SK-N-SH (cell line): ENCODE measurements around the gene HP. TPM values are rescaled to one million over a fixed set of nuclear protein-coding genes. Genes with fewer than 3 reads are reported as not detected.
"Not testable (repeated sequence)": the region's sequence is repeated elsewhere in the genome, so short reads cannot be mapped to it uniquely, and the experiment has no call there.

Source experiments
- CTCF ChIA-PET: fragments of 300-600, 350-600 bp; formaldehyde crosslinking; extraction: SDS; loops from one replicate; lab custom pipeline; 2021; lab: Yijun Ruan, JAX
- POLR2A ChIA-PET: fragments of 350-600 bp; sonication (Branson Sonifier 250); formaldehyde crosslinking; extraction: SDS; loops from one replicate; lab custom pipeline; 2020; ENCODE audit warnings: antibody characterized with exemption, inconsistent platforms; lab: Yijun Ruan, JAX
- DNase-seq: peaks from one replicate; pipeline ENCODE4 v3.0.0; 2012
- H2AFZ ChIP-seq: fragments of 200-600 bp; sonication (generic); 2 replicates; pipeline ENCODE4 v1.8.1; 2016; ENCODE audit warnings: antibody characterized with exemption, mild to moderate bottlenecking, low read depth
- H3F3A ChIP-seq: fragments of 200-600 bp; sonication (generic); replicated peaks from 2 replicates; pipeline ENCODE3; 2016; ENCODE audit warnings: antibody characterized with exemption, mild to moderate bottlenecking; ENCODE audit not compliant: insufficient read depth
- H3K27ac ChIP-seq, 2 experiments: fragments of 200-500 bp in 1 of 2; fragments of 200-600 bp in 1 of 2; sonication (Bioruptor generic) in 1 of 2; sonication (generic), shearing (Covaris generic) in 1 of 2; 2 replicates each; pipeline versions ENCODE4 v1.5.1 to v1.6.1; 2014 to 2016; ENCODE audit warnings: low read depth in 2 of 2, inconsistent platforms in 1 of 2, low read length in 1 of 2, mild to moderate bottlenecking in 1 of 2, mixed read lengths in 1 of 2
- H3K27me3 ChIP-seq: fragments of 200-600 bp; sonication (generic), shearing (Covaris generic); 2 replicates; pipeline ENCODE4 v1.6.1; 2016; ENCODE audit warnings: mixed run types; ENCODE audit not compliant: insufficient read depth
- H3K36me3 ChIP-seq, 2 experiments: fragments of 200-500 bp in 1 of 2; fragments of 200-600 bp in 1 of 2; sonication (Bioruptor generic) in 1 of 2; sonication (generic) in 1 of 2; replicated peaks in 1 of 2; 2 replicates each; pipeline versions ENCODE3 to v1.5.1; 2014 to 2016; ENCODE audit warnings: low read length in 1 of 2, mild to moderate bottlenecking in 1 of 2; ENCODE audit not compliant: insufficient read depth in 2 of 2, control insufficient read depth in 1 of 2
- H3K4me1 ChIP-seq, 2 experiments: fragments of 200-500 bp in 1 of 2; fragments of 200-600 bp in 1 of 2; sonication (Bioruptor generic) in 1 of 2; sonication (generic), shearing (Covaris generic) in 1 of 2; 2 replicates each; pipeline versions ENCODE4 v1.5.1 to v1.6.1; 2014 to 2016; ENCODE audit warnings: low read depth in 1 of 2, low read length in 1 of 2, mixed run types in 1 of 2; ENCODE audit not compliant: insufficient read depth in 2 of 2, control insufficient read depth in 1 of 2
- H3K4me2 ChIP-seq: fragments of 200-600 bp; sonication (generic), shearing (Covaris generic); 2 replicates; pipeline ENCODE4 v1.6.1; 2017; ENCODE audit warnings: mixed run types
- H3K4me3 ChIP-seq, 2 experiments: fragments of 200-500 bp in 1 of 2; fragments of 200-600 bp in 1 of 2; sonication (Bioruptor generic) in 1 of 2; sonication (generic), shearing (Covaris generic) in 1 of 2; 2 replicates each; pipeline versions ENCODE4 v1.5.1 to v1.8.1; 2014 to 2016; ENCODE audit warnings: low read depth in 2 of 2, inconsistent platforms in 1 of 2, low read length in 1 of 2, mild to moderate bottlenecking in 1 of 2, mixed read lengths in 1 of 2, moderate library complexity in 1 of 2
- H3K79me2 ChIP-seq: fragments of 200-600 bp; sonication (generic); 2 replicates; pipeline ENCODE4 v1.8.1; 2017; ENCODE audit warnings: mild to moderate bottlenecking; ENCODE audit not compliant: insufficient read depth
- H3K9ac ChIP-seq: fragments of 200-600 bp; sonication (generic); 2 replicates; pipeline ENCODE4 v1.6.1; 2017; ENCODE audit warnings: mixed run types
- H3K9me2 ChIP-seq: fragments of 200-600 bp; sonication (generic); 2 replicates; pipeline ENCODE4 v1.6.1; 2017; ENCODE audit warnings: mixed run types
- H3K9me3 ChIP-seq: fragments of 200-600 bp; sonication (generic); 2 replicates; pipeline ENCODE4 v1.6.1; 2017; ENCODE audit warnings: mixed run types, mild to moderate bottlenecking, moderate library complexity
- H4K20me1 ChIP-seq: fragments of 200-600 bp; sonication (generic); 2 replicates; pipeline ENCODE4 v1.6.1; 2017; ENCODE audit warnings: mild to moderate bottlenecking, mixed run types; ENCODE audit not compliant: insufficient read depth
- CHD2 ChIP-seq: fragments of 150-350 bp; IDR thresholded peaks from 2 replicates; pipeline ENCODE4 v1.6.1; 2018; ENCODE audit warnings: low read length; ENCODE audit not compliant: partially characterized antibody
- FOXM1 ChIP-seq: IDR thresholded peaks from 2 replicates; pipeline ENCODE4 v1.4.0; 2012; ENCODE audit warnings: low read depth, mild to moderate bottlenecking
- GABPA ChIP-seq: IDR thresholded peaks from 2 replicates; pipeline ENCODE4 v1.4.0; 2012; ENCODE audit warnings: low read depth, mild to moderate bottlenecking
- IRF3 ChIP-seq: fragments of 150-350 bp; IDR thresholded peaks from 2 replicates; pipeline ENCODE4 v1.6.1; 2016; ENCODE audit warnings: mild to moderate bottlenecking, low read depth, low read length
- JUND ChIP-seq: IDR thresholded peaks from 2 replicates; pipeline ENCODE4 v1.4.0; 2012
- MXI1 ChIP-seq: IDR thresholded peaks from 2 replicates; pipeline ENCODE4 v1.6.1; 2012; ENCODE audit warnings: mild to moderate bottlenecking, low read depth, low read length, improper control_type of control experiment
- NRF1 ChIP-seq: IDR thresholded peaks from 2 replicates; pipeline ENCODE4 v1.6.1; 2012; ENCODE audit warnings: low read depth, mild to moderate bottlenecking, low read length
- POLR2AphosphoS5 ChIP-seq: IDR thresholded peaks from 2 replicates; pipeline ENCODE4 v1.6.1; 2012; ENCODE audit warnings: low read depth, low read length
- SMC3 ChIP-seq: IDR thresholded peaks from 2 replicates; pipeline ENCODE4 v1.6.1; 2012; ENCODE audit warnings: low read depth, low read length, improper control_type of control experiment
- TAF1 ChIP-seq: IDR thresholded peaks from 2 replicates; pipeline ENCODE4 v1.6.1; 2012; ENCODE audit warnings: low read depth, mild to moderate bottlenecking, low read length, moderate library complexity, borderline replicate concordance
- TEAD4 ChIP-seq: IDR thresholded peaks from 2 replicates; pipeline ENCODE4 v1.4.0; 2012; ENCODE audit warnings: mild to moderate bottlenecking, borderline replicate concordance; ENCODE audit not compliant: insufficient read depth
- USF1 ChIP-seq: IDR thresholded peaks from 2 replicates; pipeline ENCODE4 v1.4.0; 2012; ENCODE audit warnings: low read depth, borderline replicate concordance
- ZBTB33 ChIP-seq: IDR thresholded peaks from 2 replicates; pipeline ENCODE4 v1.4.0; 2012; ENCODE audit warnings: low read depth, borderline replicate concordance
- WGBS: methylation state at CpG from one replicate; pipeline ENCODE4 v1.1.6; 2017; ENCODE audit warnings: low lambda C conversion rate; 5-methylcytosine and 5-hydroxymethylcytosine counted together
- polyA plus RNA-seq, 3 experiments: library from polyadenylated mRNA; depleted of rRNA; stranded (reverse); fragments of >200 nt; gene quantifications; 2 replicates each; pipeline ENCODE4 v1.2.3, GENCODE V29; 2012

The HP gene, protein sequence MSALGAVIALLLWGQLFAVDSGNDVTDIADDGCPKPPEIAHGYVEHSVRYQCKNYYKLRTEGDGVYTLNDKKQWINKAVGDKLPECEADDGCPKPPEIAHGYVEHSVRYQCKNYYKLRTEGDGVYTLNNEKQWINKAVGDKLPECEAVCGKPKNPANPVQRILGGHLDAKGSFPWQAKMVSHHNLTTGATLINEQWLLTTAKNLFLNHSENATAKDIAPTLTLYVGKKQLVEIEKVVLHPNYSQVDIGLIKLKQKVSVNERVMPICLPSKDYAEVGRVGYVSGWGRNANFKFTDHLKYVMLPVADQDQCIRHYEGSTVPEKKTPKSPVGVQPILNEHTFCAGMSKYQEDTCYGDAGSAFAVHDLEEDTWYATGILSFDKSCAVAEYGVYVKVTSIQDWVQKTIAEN
- polyA plus RNA-seq (2012; rRNA removed) = not detected in 2 replicates
- not detected in 2 replicates for polyA plus RNA-seq (2012; cell fraction: cytosol; rRNA removed)
- not detected in 2 replicates for polyA plus RNA-seq (2012; cell fraction: nucleus; rRNA removed)

DNA sequence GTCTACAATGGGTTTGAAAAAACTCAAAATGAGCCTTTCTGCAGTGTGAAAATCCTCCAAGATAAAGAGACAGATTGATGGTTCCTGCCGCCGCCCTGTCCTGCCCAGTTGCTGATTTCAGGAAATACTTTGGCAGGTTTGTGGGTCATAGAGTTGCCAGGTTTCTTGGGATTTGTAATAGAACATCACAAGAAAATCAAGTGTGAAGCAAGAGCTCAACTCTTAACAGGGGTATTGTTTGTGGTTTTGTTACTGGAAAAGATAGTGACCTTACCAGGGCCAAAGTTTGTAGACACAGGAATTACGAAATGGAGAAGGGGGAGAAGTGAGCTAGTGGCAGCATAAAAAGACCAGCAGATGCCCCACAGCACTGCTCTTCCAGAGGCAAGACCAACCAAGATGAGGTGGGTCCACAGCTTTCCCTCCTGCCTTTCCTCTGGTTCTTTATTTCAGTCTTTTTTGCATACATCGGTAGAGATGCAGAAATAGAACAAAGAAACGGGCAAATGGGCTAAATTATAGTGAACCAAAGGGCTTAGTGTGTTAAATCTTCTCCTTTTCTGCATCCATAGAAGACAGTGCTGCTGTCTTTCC, at the start of gene HP:
TSS of gene HP (plus strand) at position 252 of the 594 bp plus-strand sequence. CDS start at position 400, 148 bp downstream.
- H3K4me3 ChIP-seq, H3K27me3 ChIP-seq, H3K4me2 ChIP-seq, H3K36me3 ChIP-seq, H3K79me2 ChIP-seq, H4K20me1 ChIP-seq, DNase-seq, H2AFZ ChIP-seq, H3K27ac ChIP-seq, H3K9me3 ChIP-seq, H3F3A ChIP-seq, H3K9ac ChIP-seq, H3K9me2 ChIP-seq, H3K4me1 ChIP-seq, POLR2A ChIA-PET: not testable (repeated sequence)
- CTCF ChIA-PET = interaction anchor here (1.0 to 1.5 kb wide), 2 partner anchors 9 to 12 kb away, joined by 3 to 4 read pairs; partner anchors contain the start of gene HPR
- 65% methylated on average over 5 of the region's 5 CpGs for WGBS

GRCh38 chr16:72008065-72008423, 46.3 kb upstream of the HP start:
- H3K9me3 ChIP-seq, POLR2A ChIA-PET, CTCF ChIA-PET, H3F3A ChIP-seq, H3K27me3 ChIP-seq, H3K9ac ChIP-seq, H4K20me1 ChIP-seq, H3K4me1 ChIP-seq, H3K36me3 ChIP-seq, DNase-seq, H3K79me2 ChIP-seq, H3K9me2 ChIP-seq: not testable (repeated sequence)
- H3K4me2 ChIP-seq = peak overlapping the region; percentile 63; the same call in 1 of the 2 replicates
- peak overlapping the region in 1 of 2 experiments; percentile 71; a peak in 2 of 4 replicates for H3K27ac ChIP-seq
- H3K4me3 ChIP-seq = peak overlapping the region; percentile 24 to 52; a peak in 2 of 4 replicates
- peak overlapping the region; percentile 98 for H2AFZ ChIP-seq
- 83% methylated on average over 9 of the region's 9 CpGs for WGBS

GRCh38 chr16:72008424-72009216, 45.7 kb upstream of the HP start, which contains the start of gene DHODH:
TSS of gene DHODH (plus strand) at chr16:72008744. CDS start at chr16:72008765, 21 bp downstream.
- WGBS = 1% methylated on average over 25 of the region's 57 CpGs
- TF ChIP-seq GABPA = peak; percentile 73
- TF ChIP-seq JUND = no peak
- no peak for TF ChIP-seq FOXM1
- 0 out of 2 replicates have a peak, but pooled peaks have one; percentile 15 for TF ChIP-seq ZBTB33
- TF ChIP-seq TAF1 = peak; percentile 48
- 0 out of 2 replicates have a peak, but pooled peaks have one; percentile 48 for TF ChIP-seq USF1
- TF ChIP-seq TEAD4 = no peak
- peak; percentile 80 for TF ChIP-seq NRF1
- TF ChIP-seq CHD2 = peak; percentile 60
- no peak for TF ChIP-seq SMC3
- peak; percentile 83 for TF ChIP-seq POLR2AphosphoS5
- TF ChIP-seq IRF3 = peak; percentile 28; the same call in 1 of the 2 replicates
- peak; percentile 97 for TF ChIP-seq MXI1

More at GRCh38 chr16:72008424-72009216, 45.7 kb upstream of the HP start, which contains the start of gene DHODH:
- Histone ChIP-seq H4K20me1 (no peaks in the 10 kb centered on the region), H3K79me2 (peaks cover 8% of the 10 kb centered on the region; the same call in 1 of the 2 replicates), H3K27ac (peak within 1 kb of the TSS; percentile 38 to 71; a peak in 3 of 4 replicates), H2AFZ (peak within 1 kb of the TSS; percentile 98), H3K9me3 (no peaks in the 10 kb centered on the region), H3K27me3 (no peaks in the 10 kb centered on the region), H3K9me2 (no peaks in the 10 kb centered on the region), H3K9ac (peak within 1 kb of the TSS; percentile 64), H3K36me3 (peaks cover 0 to 9% of the 10 kb centered on the region in 2 experiments), H3K4me3 (peak within 1 kb of the TSS; percentile 93 to 99), H3F3A (peaks cover 5% of the 10 kb centered on the region), H3K4me1 (no peaks in the 10 kb centered on the region; a peak in 1 of 4 replicates), H3K4me2 (peak within 1 kb of the TSS; percentile 82)
- ChIA-PET POLR2A (no interaction called here), CTCF (no interaction called here)
- DNase-seq = peak; percentile 99
